Activated B cell treated with CpG ODN at 0.5 μM for 24 hours (primary cell): ENCODE results near the gene VILL. TPM values are rescaled to one million over a fixed set of nuclear protein-coding genes. Genes with fewer than 3 reads are reported as not detected.

Experiments
- ATAC-seq: fragments of 200-7000 bp; cut with Tn5 transposase; one replicate; pipeline ENCODE4 v1.10.0; 2021; ENCODE audit warnings: low read depth, mild to moderate bottlenecking, moderate library complexity
- CTCF ChIA-PET: fragments of 350-600 bp; sonication (Branson Sonifier 250); formaldehyde crosslinking; loops from one replicate; lab custom pipeline; 2021; ENCODE audit warnings: antibody characterized with exemption; lab: Charles Lee
- POLR2A ChIA-PET: fragments of 350-600 bp; sonication (Branson Sonifier 250); formaldehyde crosslinking; loops from one replicate; lab custom pipeline; 2021; ENCODE audit warnings: antibody characterized with exemption; lab: Charles Lee
- DNase-seq: peaks from one replicate; pipeline ENCODE4 v3.0.0; 2022
- H3K27ac Mint-ChIP-seq: one replicate; pipeline ENCODE4 v1.8.0; 2020; ENCODE audit warnings: mixed read lengths
- H3K27me3 Mint-ChIP-seq: one replicate; pipeline ENCODE4 v1.8.0; 2021; ENCODE audit warnings: mixed read lengths
- H3K36me3 Mint-ChIP-seq: one replicate; pipeline ENCODE4 v1.8.0; 2021; ENCODE audit warnings: low read depth, mixed read lengths
- H3K4me1 Mint-ChIP-seq: one replicate; pipeline ENCODE4 v1.8.0; 2021; ENCODE audit warnings: mixed read lengths
- H3K4me3 Mint-ChIP-seq: one replicate; pipeline ENCODE4 v1.8.0; 2020; ENCODE audit warnings: mild to moderate bottlenecking, mixed read lengths
- H3K9me3 Mint-ChIP-seq: one replicate; pipeline ENCODE4 v1.8.0; 2020; ENCODE audit warnings: mixed read lengths
- intact Hi-C: fragments of 100-400 bp; cut with micrococcal nuclease; formaldehyde crosslinking; loops from one replicate; pipeline ENCODE4 v1.15.1; 2024
- total RNA-seq: library from RNA; stranded (reverse); gene quantifications from 2 replicates; pipeline ENCODE4 v1.2.3, GENCODE V29; 2022
- TF ChIP-seq, protein P1 (sequence below): fragments of 200-600 bp; IDR thresholded peaks from one replicate; pipeline ENCODE4 v1.8.0; 2022; ENCODE audit warnings: antibody characterized with exemption, mild to moderate bottlenecking

The VILL gene
- total RNA-seq, 1 donor from 2014 or later, result 21.6 TPM

DNA sequence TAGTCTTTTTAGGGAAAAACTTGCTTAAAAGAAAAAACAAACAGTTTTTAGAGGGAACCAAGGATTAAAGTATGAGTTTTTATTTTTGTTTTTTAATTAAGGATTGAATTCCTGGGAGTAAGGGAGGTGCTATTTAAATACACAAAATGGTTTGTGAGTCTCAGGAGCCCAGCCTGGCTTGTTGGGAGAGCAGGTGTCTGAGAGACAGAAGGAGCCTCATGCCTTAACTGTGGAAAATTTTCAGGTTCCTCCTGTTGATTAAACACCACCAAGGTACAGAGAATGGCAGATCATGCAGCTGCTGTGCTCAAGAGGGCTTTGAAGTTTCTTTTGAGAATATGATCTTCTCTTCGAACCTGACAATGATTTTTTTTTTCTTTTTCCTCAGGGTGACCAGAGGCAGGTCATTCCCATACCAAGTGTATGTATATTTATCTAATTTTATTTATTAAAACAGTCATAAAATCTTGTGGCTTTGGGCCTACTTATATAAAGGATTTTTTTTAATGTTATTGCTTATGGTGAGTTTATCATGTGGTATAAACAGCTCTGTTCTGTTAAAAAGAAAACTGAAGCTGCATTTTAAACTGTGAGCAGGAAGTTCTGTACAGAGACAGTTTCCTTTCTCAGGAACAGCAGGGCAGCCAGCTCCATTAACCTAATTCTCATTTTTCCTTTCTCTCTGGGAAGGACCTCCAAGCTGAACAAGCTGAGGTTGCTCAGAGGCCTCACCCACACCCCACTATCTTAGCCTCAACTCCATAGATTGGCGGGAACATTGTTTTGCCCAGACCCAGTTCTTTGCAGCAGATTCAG, 33.7 kb upstream of the VILL start:
- no peaks in the 10 kb centered on the region for H3K27me3 Mint-ChIP-seq
- intact Hi-C loops, result no loop called here
- H3K9me3 Mint-ChIP-seq, result peaks cover 3% of the 10 kb centered on the region
- TF ChIP-seq, protein P1, sequence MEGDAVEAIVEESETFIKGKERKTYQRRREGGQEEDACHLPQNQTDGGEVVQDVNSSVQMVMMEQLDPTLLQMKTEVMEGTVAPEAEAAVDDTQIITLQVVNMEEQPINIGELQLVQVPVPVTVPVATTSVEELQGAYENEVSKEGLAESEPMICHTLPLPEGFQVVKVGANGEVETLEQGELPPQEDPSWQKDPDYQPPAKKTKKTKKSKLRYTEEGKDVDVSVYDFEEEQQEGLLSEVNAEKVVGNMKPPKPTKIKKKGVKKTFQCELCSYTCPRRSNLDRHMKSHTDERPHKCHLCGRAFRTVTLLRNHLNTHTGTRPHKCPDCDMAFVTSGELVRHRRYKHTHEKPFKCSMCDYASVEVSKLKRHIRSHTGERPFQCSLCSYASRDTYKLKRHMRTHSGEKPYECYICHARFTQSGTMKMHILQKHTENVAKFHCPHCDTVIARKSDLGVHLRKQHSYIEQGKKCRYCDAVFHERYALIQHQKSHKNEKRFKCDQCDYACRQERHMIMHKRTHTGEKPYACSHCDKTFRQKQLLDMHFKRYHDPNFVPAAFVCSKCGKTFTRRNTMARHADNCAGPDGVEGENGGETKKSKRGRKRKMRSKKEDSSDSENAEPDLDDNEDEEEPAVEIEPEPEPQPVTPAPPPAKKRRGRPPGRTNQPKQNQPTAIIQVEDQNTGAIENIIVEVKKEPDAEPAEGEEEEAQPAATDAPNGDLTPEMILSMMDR, result no peak
- peaks cover 19% of the 10 kb centered on the region for H3K4me1 Mint-ChIP-seq
- no peaks in the 10 kb centered on the region for H3K36me3 Mint-ChIP-seq
- ChIA-PET CTCF (no interaction called here), POLR2A (no interaction called here)
- H3K27ac Mint-ChIP-seq, result no peak overlapping the region
- ATAC-seq (no peak), DNase-seq (no peak)
- no peak overlapping the region for H3K4me3 Mint-ChIP-seq

DNA sequence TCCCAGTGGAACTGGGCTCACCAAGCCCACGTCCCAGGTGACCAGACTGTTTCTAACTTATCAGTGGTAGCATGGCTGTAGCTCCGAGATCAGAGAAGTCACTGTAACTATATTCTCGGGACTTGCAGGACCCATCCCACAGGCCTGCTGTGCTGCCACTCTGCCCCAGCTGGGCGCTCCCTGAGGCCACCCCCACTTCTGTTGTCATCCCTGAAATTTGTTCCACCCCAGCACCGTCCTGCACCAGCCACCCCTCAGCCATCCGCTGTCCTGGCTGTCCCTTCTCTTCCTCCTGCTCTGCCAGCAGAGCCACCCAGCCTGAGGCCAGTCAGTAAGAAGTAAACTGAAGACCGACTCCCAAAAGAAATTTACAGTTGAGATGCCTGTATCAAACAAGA, 33.0 kb upstream of the VILL start:
- no peak for DNase-seq
- ChIA-PET CTCF (no interaction called here), POLR2A (no interaction called here)
- H3K27ac Mint-ChIP-seq, result no peak overlapping the region
- TF ChIP-seq, protein P1, result no peak
- no peaks in the 10 kb centered on the region for H3K36me3 Mint-ChIP-seq
- H3K27me3 Mint-ChIP-seq, result no peaks in the 10 kb centered on the region
- no peak for ATAC-seq
- no peak overlapping the region for H3K4me3 Mint-ChIP-seq
- peaks cover 2% of the 10 kb centered on the region for H3K9me3 Mint-ChIP-seq
- intact Hi-C loops, result no loop called here
- peaks cover 19% of the 10 kb centered on the region for H3K4me1 Mint-ChIP-seq

- Mint-ChIP-seq H3K27ac (no peak overlapping the region), H3K4me3 (no peak overlapping the region)
These were observed 28.8 kb upstream of the VILL start for GRCh38 chr3:37961622-37962431.

GRCh38 chr3:37963016-37963415, 27.6 kb upstream of the VILL start:
- ATAC-seq (no peak), DNase-seq (no peak)
- ChIA-PET POLR2A (no interaction called here), CTCF (interaction anchor here (1.1 kb wide), 1 partner anchor 12 kb away, joined by 3 read pairs; no protein-coding TSS in a partner anchor)
- Mint-ChIP-seq H3K27ac (no peak overlapping the region), H3K27me3 (peaks cover 5% of the 10 kb centered on the region), H3K9me3 (no peaks in the 10 kb centered on the region), H3K4me3 (no peak overlapping the region), H3K36me3 (no peaks in the 10 kb centered on the region), H3K4me1 (no peaks in the 10 kb centered on the region)
- intact Hi-C loops, result no loop called here
- TF ChIP-seq, protein P1, result no peak

More at GRCh38 chr3:37961622-37962431, 28.8 kb upstream of the VILL start:
- intact Hi-C loops, result no loop called here
- TF ChIP-seq, protein P1, result no peak
- Mint-ChIP-seq H3K36me3 (no peaks in the 10 kb centered on the region), H3K27me3 (peaks cover 5% of the 10 kb centered on the region), H3K9me3 (no peaks in the 10 kb centered on the region), H3K4me1 (peaks cover 7% of the 10 kb centered on the region)
- DNase-seq, result no peak
- ChIA-PET CTCF (no interaction called here), POLR2A (no interaction called here)
- ATAC-seq, result no peak

GRCh38 chr3:37963635-37964034, 27.0 kb upstream of the VILL start:
- ChIA-PET POLR2A (no interaction called here), CTCF (interaction anchor here (1.1 kb wide), 1 partner anchor 11 kb away, joined by 3 read pairs; no protein-coding TSS in a partner anchor)

More at GRCh38 chr3:37963635-37964034, 27.0 kb upstream of the VILL start:
- intact Hi-C loops, result no loop called here
- peaks cover 5% of the 10 kb centered on the region for H3K27me3 Mint-ChIP-seq
- H3K4me1 Mint-ChIP-seq, result no peaks in the 10 kb centered on the region
- H3K27ac Mint-ChIP-seq, result no peak overlapping the region
- H3K4me3 Mint-ChIP-seq, result no peak overlapping the region
- H3K36me3 Mint-ChIP-seq, result no peaks in the 10 kb centered on the region
- TF ChIP-seq, protein P1, result no peak
- no peak for ATAC-seq
- H3K9me3 Mint-ChIP-seq, result no peaks in the 10 kb centered on the region
- DNase-seq, result no peak
